GM19025 (cell line): Measurements from ENCODE around the gene PLD3.

Experiments used
- ATAC-seq: cut with Tn5 transposase; IDR thresholded peaks from one replicate; pipeline ENCODE4 v1.9.1; 2021; ENCODE audit warnings: mild to moderate bottlenecking, low read depth, moderate library complexity; ENCODE audit not compliant: unreplicated experiment

The PLD3 gene

DNA sequence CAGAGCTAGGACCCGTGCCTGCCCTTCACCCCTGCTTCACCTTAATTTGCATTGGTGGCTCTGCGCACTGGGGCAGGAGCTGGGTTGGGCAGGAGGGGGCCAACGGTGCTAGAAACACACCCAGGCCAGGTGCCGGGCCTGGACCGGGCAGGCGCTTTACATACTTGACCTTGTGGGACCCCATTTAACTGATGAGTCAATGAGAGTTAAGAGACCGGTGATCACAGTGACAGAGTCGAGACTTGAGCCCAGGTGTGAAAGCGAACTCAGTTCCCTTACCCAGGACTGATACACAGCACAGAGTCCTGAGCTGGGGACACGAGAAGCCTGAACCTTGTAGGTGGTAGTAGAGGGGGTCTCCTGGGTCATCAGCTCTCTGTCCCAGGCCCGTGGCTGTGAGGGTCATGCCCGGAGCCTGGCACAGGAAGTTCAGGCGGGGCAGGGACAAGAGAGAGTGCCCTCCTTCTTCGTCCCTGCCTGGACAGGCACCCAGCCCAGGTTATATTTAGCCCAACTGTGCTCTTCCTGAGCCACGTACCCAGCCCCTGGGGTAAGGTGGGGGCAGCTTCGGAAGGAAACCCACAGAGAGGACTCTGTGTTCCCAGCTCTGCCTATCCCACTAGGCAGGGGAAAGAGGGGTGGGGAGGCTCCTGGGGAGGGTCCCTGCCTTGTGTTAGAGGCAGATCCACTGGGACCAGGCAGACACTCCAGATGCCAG, 62.8 kb downstream of the PLD3 start:
- ATAC-seq, result no peak

DNA sequence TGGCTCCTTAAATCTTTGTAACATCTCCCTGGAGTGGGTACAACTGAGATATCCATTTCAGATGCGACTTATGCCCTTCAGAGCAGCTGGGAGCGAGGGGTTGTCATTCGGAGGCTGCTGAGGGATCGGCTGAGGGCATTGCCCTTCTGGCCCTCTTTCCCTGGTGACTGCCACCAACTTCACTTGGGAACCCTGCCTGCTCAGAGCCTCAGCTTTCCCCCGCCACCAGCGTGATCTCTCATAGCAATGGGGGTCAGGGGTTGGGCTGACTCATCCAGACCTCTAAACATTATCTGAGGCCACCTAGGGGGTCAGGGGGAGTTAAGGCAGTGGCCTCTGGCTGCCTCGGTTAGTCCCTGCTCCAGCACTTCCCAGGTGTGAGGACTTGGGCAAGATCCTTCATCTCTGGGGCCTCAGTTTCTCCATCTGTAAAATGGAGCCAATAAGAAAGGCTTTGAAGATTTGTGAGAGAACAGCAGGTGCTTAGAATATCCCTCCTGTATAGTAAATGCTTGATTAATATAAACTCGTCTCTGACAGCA, 63.5 kb downstream of the PLD3 start:
- no peak for ATAC-seq

DNA sequence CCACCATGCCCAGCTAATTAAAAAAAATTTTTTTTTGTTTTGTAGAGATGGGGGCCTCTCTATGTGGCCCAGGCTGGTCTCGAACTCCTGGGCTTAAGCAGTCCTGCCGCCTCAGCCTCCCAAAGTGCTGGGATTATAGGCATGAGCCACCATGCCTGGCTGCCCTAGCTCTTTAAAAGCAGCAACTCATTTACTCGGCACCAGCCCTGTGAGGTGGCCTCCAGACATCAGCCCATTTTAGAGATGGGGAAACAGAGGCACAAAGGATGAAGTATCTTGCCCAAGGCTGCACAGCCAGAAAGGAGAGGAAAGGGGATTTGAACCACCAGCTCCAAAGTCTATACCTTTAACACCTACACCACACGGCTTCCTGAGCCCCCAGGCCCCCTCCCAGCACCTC, 64.4 kb downstream of the PLD3 start:
- no peak for ATAC-seq

DNA sequence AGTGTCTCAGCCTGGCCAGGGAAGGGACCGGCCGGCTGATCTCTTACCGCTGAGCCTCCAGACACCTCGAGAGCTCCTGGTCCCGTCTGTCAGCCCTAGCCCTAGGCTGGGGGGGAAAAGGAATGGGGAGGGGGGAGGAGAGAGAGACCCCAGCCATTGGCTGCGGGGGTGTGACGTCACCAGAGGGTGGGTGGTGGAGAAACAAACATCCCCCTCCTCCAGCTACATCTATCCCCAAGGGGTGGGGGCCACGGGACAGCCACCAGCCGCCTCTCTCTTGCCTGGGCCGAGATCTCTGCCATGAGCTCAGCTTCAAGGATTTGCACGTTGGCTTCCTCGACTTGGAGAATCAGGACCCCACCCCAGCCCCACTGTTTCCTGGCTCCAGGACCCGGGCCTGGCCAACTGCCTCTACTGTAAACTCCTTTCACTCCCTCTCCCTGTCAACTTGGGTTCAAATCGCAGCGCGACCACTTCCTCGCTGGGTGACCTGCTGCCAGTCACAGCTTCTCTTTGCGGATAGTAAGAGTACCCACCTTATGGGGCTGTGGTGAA, 64.9 kb downstream of the PLD3 start, which contains the start of gene PRX:
Gene PRX, minus strand, starts transcription at position 88 of the 555 bp plus-strand sequence. CDS start 5,446 bp downstream, outside the sequence.
- no peak for ATAC-seq

DNA sequence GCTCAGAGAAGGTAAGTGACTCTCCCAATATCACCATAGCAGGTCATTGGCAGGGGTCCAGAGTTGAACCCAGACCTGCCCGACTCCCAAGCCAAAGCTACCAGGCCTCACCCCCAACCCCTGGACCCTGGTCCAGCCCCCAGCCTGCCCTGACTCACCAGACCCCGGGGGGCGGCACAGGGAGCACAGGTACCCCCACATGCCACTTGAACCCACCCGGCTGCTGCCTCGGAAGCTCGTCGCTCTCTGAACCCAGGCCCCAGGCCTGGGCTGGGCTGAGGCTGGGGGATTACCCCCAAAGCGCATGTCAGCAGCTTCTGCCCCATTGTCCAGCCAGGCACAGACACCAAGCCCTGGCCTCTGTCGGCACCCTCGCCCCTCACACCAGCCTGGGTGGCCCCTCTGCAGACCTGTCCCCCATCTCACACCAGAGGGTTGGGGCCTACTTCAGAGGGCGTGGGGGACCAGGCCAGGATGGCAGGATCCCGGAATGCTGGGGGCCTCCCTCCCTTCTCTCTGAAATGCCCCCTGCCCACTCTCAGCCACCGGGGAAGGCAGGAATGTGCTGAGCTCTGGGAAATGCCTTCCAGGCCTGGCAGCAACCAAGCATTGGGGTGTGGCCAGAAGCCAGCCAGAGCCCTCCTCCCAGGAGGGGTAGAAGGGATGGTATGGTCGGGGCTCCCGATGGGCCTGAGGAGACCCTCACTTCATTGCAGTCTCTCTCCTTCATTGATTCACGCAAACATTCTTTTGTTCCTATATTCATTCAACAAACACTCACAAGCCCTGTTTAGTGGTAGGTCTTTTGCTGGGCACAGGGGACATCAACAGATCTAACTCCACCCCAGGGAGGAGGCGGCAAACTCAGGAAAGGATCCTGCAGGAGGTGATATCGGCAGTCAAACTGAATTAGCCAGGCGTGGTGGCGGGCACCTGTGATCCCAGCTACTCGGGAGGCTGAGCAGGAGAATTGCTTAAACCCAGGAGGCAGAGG, 66.3 kb downstream of the PLD3 start:
- no peak for ATAC-seq

DNA sequence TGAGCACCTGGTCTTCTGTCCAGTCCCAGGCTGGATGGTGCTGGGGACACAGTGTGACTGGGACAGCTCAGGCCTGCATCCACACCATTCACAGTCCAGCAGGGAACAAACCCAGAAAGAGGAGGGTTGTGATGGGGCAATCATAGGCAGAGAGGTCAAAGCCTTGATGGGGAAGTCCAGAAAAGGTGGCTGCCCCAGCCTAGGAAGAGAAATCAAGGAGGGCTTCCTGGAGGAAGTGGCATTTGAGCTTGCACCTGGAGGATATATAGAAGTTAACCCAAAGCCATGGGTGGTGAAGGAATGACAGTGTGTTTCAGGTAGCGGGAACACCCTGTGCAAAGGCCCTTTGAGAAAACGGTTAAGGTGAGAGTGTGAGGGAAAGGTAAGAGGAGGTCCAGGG, 67.3 kb downstream of the PLD3 start:
- ATAC-seq, result no peak

DNA sequence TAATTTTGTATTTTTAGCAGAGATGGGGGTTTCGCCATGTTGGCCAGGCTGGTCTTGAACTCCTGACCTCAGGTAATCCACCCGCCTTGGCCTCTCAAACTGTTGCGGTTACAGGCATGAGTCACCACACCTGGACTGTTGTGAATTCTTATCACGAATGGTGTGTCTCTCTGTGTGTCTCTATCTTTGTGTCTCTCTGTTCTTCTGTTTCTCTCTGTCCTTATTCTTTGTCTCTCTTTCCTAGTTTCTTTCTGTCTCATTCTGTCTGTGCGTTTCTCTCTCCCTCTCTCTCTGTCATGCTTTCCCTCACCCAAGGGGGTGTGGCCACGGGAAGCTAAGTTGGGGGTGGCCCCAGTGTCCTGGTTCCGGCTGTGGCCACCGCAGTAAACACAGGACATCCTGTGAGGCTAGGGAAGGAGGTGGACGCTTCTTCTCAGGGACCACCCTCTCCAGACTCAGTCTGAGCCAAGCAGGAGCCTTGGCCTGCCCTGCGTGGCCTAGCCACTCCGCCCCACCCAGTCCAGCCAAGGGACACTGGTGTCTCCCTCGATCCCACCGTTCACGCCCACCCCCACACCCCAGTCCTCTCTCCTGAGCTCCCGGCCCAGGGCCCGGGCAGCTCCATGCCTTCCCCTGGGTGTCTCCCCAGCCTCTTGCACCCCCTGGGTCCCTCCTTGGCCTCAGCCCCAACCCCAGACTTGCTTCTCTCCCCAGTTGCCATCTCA, 68.6 kb downstream of the PLD3 start:
- no peak for ATAC-seq

DNA sequence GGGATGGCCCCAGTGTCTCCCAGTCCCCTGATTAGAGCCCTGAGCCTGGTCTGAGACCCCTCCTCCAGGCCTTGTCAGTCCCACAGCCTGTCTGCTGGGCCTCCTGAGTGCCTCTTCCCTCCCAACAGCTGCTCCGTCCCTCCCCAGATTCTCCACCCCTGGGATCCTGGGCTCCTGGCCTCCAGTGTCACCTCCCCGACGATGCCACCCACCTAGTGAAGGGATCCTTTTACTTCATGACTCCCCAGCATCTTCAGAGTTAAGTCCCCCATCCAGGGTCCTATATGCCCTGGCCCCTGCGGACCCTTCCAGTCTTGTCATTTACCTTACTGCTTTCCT, 69.1 kb downstream of the PLD3 start:
- no peak for ATAC-seq

DNA sequence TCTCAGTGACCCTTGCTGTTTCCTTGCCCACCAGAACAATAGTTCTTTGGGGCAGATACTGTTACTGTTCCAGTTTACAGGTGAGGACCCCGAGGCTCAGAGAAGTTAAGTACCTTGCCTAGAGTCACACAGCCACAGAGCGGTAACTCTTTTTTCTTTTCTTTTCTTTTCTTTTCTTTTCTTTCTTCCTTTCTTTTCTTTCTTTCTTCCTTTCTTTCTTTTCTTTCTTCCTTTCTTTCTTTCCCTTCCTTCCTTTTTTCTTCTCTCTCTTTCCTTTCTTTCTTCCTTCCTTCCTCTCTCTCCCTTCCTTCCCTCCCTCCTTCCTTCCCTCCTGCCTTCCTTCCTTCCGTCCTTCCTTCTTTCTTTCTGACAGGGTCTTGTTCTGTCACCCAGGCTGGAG, 69.5 kb downstream of the PLD3 start:
- no peak for ATAC-seq

DNA sequence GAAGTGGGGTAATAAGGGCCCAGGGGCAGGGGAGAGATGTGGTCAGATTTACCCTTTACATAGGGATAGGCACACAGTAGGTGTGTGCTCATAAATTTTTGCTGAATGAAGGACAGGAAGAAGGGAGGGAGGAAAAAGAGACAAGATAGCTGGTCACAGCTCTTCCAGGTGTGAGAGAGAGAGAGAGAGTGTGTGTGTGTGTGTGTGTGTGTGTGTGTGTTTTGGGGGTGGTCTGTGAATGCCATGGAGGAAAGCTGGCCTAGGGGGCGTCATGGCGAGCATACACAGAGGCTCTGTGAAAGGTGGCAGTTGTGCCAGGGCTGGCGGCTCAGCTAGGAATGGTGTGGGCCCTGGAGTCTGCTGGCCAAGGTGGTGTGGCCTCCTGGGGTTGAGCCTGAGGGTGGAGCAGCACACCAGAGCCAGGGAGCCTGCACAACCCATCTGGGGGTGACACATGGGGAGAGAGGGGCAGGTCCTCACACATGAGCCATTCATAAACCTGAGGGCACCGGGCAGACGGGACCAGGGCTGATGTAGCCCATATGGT, 70.6 kb downstream of the PLD3 start:
- ATAC-seq, result no peak

DNA sequence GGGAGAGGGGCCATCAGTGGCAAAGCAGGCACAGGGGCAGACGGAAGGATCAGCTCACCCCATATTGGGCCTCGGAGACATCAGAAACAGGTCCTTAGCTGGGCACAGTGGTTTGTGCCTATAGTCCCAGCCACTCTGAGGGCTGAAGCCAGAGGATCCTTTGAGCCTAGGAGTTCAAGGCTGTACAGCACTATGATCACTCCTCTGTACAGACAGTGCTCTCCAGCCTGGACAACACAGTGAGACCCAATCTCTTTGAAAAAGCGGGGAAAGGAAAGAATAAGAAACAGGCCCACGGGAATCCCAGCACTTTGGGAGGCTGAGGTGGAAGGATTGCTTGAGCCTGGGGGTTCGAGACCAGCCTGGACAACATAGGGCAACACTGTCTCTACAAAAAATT, 71.3 kb downstream of the PLD3 start:
- no peak for ATAC-seq

DNA sequence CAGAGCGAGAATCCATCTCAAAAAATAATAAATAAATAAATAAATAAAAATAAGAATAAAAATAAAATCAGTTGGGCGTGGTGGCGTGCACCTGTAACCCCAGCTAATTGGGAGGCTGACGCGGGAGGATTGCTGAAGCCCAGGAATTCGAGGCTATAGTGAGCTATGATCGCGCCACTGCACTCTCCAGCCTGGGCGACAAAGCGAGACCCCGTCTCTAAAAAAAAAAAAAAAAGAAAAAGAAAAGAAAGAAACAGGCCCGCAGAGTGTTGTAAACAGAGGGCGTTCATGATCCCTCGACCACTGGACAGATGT, 71.9 kb downstream of the PLD3 start:
- no peak for ATAC-seq

DNA sequence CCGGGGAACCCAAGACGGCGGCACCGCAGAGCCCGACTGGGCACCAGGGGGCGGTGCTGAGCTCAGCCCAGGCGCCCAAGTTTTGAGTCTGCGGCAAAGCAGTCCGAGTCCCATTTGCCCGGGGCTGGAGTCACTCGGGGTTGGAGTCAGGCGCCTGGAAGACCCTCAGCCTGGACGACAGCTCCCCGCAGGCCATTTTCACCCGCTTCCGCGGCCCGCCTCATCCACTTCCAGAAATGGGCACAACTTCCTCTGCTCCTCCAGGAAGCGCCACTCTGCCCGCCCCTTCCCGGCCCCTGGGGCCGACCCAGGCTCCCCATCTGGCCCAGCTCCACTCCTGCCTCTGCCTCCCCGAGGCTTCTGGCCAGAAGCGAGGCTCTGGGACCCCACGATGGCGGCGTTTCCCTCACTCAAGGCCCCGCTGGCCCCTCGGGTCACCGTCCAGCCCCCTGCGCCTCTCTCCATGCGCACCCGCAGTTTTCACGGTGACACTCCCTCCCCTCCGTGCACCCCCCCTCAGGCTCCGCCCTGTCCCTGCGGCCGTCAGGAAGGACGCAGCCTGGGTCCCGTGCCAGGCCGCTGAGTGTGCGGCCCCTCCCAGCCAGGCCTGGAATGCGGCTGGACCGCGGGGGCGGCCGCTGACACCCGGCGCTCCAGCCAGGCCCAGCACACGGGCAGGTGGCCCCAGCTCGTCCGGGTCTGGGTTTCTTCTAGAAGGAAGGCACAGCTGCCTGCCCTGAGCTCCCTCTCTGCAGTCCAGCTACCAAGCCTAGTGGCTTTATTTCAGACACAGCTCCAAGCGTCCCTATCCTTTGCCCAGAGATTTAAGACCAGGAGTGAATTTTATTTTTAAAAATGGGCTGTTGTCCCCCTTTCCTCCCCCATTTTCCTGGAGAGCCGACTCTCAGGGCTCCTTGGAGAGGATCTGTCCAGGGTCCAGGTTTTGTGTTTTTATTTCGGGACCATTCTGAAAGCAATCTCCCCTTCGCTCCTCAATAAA, 72.6 kb downstream of the PLD3 start:
- ATAC-seq, result peak; percentile 37

DNA sequence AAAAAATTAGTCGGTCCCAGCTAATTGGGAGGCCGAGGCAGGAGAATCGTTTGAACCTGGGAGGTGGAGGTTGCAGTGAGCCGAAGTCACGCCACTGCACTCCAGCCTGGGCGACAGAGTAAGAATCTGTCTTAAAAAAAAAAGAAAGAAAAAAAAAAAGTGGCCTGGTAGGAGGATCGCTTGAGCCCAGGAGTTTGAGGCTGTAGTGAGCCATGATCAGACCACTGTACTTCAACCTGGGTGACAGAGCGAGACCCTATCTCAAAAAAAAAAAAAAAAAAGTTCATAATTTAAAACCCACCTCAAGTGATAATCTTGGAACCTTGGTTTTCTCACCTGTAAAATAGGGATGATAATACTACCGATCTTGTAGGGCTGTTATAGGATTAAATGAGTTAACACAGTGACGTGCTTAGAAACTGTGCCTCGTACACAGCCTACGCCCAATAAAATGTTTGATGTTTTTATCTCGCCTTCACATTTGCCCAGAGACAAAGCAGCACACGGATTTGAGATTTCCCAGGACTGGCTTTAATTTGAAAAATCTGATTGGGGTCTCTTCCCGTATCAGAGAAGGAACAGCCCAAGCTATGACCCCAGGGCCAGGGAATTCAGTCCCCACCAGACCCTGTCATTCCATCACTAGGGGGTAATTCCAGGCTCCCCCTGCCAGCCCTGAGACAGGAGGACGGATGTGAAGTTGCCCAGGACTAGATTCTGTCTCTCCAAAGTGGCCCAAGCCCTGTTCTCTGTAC, 73.7 kb downstream of the PLD3 start:
- no peak for ATAC-seq

DNA sequence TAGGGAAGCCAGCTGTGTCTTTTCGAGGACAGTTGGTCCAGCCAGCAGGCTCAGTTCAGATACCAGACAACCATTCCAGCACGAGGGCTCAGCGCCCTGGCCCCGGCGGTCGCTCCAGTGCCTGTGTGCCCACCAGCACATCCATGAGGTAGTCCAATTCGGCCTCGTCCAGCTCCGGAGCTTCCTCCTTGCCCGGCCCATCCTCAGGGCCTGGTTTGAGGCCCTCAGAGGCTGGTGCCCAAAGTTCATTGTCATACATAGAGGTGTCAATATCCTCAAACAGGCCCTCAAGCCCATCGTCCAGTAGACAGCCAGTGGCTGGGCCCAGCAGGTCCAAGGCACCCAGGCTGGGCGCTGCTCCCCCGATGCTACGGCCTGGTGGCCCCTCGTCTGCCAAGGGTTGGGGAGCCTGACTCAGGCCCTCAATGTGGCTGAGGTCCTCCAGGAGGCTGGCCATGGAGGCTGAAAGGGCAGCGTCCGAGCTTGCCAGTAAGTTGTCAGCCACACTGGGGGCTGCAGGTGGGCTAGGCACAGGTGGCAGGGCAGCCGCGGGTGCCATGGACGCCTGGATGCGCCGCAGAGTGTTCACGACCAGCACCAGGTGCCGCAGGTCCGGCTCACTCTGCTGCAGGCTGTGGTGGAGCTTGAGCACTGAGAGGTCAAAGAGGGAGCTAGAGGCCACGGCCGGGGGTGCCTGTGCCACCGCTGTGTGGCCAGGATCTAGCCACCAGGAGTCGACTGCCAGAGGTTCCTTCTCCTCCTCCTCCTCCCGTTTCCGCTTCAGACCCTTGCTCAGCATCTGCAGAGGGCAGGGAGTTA, 74.5 kb downstream of the PLD3 start:
- no peak for ATAC-seq

DNA sequence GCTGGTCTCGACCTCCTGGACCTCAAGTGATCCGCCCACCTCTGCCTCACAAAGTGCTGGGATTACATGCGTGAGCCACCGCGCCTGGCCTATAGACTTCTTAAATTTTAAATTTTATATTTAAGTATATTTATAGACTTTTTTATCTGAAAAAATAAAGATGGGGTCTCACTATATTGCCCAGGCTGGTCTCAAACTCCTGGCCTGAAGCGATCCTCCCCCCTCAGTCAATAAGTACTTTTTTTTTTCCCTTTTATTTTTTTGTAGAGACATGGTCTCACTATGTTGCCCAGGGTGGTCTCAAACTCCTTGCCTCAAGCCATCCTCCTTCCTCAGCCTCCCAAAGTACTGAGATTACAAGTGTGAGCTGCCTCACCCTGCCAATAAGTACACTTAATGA, 75.4 kb downstream of the PLD3 start:
- ATAC-seq, result no peak

DNA sequence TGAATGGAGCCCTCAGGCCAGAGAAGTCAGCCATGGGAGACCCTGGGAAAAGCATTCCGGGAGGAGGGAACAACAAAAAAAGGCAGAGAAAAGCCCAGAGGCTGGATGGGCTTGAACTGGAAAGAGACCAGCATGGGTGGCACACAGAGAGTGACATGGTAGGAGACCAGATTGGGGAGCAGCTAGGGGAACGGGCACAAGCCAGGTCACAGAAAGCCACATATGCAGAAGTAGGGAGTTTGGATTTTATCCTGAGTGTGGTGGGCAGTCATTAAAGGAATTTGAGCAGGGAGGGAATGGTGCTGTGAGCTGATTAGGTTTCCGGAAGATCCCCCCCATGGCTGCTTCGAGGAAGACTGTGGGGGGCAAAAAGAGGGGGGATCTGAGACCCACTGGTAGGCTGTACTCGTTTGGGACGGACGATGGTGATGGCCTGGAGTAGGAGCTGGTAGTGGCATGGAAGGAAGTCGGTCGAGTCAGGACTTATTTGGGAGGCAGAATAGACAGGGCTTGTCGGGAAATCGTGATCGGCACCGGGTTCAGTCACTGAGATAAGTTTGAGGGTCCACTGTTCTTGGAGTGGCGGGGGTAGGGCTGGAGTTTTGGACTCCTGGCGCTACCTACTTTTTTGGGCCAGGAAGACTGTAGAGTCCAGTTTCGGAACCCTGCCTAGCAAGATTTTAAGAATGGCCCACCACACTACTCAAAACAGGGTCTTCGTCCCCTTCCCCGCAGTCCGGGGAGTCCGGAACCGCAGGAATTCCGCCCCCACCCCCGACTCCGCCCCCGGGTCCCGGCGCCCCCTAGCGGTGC, 76.3 kb downstream of the PLD3 start:
- no peak for ATAC-seq
